ENCODE results near the gene CDH2. TPM values are rescaled to one million over a fixed set of nuclear protein-coding genes. Genes with fewer than 3 reads are reported as not detected.

CDH2 gene
- total RNA-seq, 1 experiment from 2014 or later: 15.0 TPM

DNA sequence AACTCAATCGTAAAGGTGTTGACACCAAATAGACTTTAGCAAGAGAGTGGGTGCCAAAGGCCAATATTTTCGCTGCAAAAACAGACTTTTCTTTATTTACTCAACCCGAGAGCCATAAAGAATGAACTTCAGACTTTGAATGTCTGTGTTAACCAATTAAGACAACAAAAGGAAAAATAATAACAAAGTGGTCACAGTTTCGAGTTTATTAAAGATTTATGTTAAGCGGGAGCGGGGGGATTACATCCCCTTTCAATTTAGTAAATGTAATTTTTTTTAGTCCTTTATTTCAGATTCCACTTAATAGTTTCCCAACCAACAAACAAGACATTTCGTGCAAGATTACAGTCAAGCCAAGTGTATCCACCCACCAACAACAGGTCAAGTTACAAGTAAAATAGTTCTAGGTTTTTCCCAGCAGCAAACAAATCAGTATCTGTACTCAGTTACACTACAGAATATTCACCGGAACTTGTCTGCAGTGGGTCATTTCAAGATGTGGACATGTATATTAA lies 9.0 kb downstream of the CDH2 start:
- H3K4me3 ChIP-seq (ENCODE audit: low read depth, low read length, poor library complexity, severe bottlenecking): no peak overlapping the region
- TF ChIP-seq EZH2 (IDR thresholded peaks at IDR 0.05; ENCODE audit: borderline replicate concordance, low read depth, low read length, poor library complexity, severe bottlenecking): no peak
- TF ChIP-seq, protein P1, sequence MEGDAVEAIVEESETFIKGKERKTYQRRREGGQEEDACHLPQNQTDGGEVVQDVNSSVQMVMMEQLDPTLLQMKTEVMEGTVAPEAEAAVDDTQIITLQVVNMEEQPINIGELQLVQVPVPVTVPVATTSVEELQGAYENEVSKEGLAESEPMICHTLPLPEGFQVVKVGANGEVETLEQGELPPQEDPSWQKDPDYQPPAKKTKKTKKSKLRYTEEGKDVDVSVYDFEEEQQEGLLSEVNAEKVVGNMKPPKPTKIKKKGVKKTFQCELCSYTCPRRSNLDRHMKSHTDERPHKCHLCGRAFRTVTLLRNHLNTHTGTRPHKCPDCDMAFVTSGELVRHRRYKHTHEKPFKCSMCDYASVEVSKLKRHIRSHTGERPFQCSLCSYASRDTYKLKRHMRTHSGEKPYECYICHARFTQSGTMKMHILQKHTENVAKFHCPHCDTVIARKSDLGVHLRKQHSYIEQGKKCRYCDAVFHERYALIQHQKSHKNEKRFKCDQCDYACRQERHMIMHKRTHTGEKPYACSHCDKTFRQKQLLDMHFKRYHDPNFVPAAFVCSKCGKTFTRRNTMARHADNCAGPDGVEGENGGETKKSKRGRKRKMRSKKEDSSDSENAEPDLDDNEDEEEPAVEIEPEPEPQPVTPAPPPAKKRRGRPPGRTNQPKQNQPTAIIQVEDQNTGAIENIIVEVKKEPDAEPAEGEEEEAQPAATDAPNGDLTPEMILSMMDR (conservative IDR thresholded peaks at IDR 0.05; ENCODE audit: low read depth, low read length): no peak
- no TSS peak for BruUV-seq (replicated peaks)
- no peak overlapping the region for H3K27ac ChIP-seq (ENCODE audit: low read depth, low read length, poor library complexity, severe bottlenecking)
- intact Hi-C loops (cut with micrococcal nuclease; ENCODE audit: unreplicated experiment): no loop called here
- no peak for DNase-seq (ENCODE audit: low spot score)
- ChIA-PET POLR2A (ENCODE audit: low non-redundant PET) (no interaction called here), CTCF (no interaction called here)
- no peaks in the 10 kb centered on the region for H3K4me1 ChIP-seq (ENCODE audit: insufficient read depth, low read length, poor library complexity, severe bottlenecking)
- peaks cover 10% of the 10 kb centered on the region for H3K27me3 ChIP-seq (replicated peaks; ENCODE audit: insufficient read depth, low read depth, low read length, poor library complexity)
- no peaks in the 10 kb centered on the region for H3K36me3 ChIP-seq (ENCODE audit: insufficient read depth, low read length, poor library complexity, severe bottlenecking)
- no peaks in the 10 kb centered on the region for H3K9me3 ChIP-seq (ENCODE audit: low read depth, low read length, poor library complexity, severe bottlenecking)

DNA sequence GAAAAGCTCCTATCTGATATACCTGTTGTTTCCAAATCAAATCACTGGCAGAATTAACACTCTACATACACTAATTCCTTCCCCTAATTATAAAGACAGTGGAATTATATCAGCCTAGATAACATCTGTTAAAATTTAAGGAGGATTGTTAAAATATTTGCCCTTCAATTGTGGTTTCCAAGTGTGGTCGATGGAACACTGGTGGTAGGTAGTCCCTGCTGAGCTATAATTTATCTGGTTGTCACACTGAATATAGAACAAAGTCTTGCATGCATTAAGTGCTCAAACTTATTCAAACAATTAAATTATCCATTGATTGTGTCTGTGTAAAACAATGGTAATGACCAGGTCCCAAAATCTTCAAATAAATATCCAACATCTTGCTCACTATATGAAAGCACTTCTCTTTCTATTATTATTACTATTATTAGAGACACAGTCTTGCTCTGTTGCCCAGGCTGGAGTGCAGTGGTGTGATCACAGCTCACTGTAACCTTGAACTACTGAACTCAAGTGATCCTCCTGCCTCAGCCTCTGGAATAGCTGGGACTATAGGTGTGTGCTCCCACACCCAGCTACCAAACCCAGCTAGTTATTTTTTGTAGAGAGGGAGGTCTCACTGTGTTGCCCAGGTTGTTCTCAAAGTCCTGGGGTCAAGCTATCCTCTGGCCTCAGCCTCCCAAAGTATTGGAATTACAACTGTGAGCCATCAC lies 12.0 kb downstream of the CDH2 start:
- ChIA-PET CTCF (no interaction called here), POLR2A (ENCODE audit: low non-redundant PET) (no interaction called here)
- Histone ChIP-seq H3K4me1 (ENCODE audit: insufficient read depth, low read length, poor library complexity, severe bottlenecking) (no peaks in the 10 kb centered on the region), H3K4me3 (ENCODE audit: low read depth, low read length, poor library complexity, severe bottlenecking) (no peak overlapping the region), H3K9me3 (ENCODE audit: low read depth, low read length, poor library complexity, severe bottlenecking) (no peaks in the 10 kb centered on the region), H3K36me3 (ENCODE audit: insufficient read depth, low read length, poor library complexity, severe bottlenecking) (no peaks in the 10 kb centered on the region), H3K27ac (ENCODE audit: low read depth, low read length, poor library complexity, severe bottlenecking) (no peak overlapping the region), H3K27me3 (replicated peaks; ENCODE audit: insufficient read depth, low read depth, low read length, poor library complexity) (peaks cover 6% of the 10 kb centered on the region)
- TF ChIP-seq EZH2 (IDR thresholded peaks at IDR 0.05; ENCODE audit: borderline replicate concordance, low read depth, low read length, poor library complexity, severe bottlenecking): no peak
- TF ChIP-seq, protein P1 (conservative IDR thresholded peaks at IDR 0.05; ENCODE audit: low read depth, low read length): no peak
- BruUV-seq (replicated peaks): no TSS peak
- intact Hi-C loops (cut with micrococcal nuclease; ENCODE audit: unreplicated experiment): no loop called here
- no peak for DNase-seq (ENCODE audit: low spot score)

DNA sequence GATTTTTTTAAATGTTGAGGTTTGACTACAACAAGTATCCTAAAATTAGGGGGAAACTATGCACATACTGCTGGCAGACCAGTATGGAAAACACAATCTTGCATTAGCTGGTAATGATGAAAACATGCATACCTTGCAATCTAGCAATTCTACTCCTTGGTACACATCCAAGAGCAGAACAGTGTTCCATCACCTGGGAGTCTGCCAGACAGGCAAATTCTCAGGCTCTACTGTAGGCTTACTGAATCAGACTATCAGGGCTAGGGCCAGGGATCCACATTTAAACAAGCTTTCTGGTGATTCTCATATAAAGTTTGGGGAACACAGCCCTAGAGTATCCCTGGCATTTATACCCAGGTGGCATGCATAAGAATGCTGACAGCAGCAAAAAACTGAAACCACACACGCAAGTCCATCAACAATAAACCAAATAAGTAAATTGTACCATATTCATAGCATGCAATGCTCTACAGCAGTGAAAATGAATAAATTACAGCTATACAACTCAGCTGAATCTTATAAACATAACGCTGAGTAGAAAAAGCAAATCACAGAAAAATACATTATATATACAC lies 13.6 kb downstream of the CDH2 start:
- no peak overlapping the region for H3K4me3 ChIP-seq (ENCODE audit: low read depth, low read length, poor library complexity, severe bottlenecking)
- BruUV-seq (replicated peaks): no TSS peak
- no peaks in the 10 kb centered on the region for H3K4me1 ChIP-seq (ENCODE audit: insufficient read depth, low read length, poor library complexity, severe bottlenecking)
- no peak overlapping the region for H3K27ac ChIP-seq (ENCODE audit: low read depth, low read length, poor library complexity, severe bottlenecking)
- POLR2A ChIA-PET (ENCODE audit: low non-redundant PET): no interaction called here
- intact Hi-C loops (cut with micrococcal nuclease; ENCODE audit: unreplicated experiment): no loop called here
- H3K27me3 ChIP-seq (replicated peaks; ENCODE audit: insufficient read depth, low read depth, low read length, poor library complexity): no peaks in the 10 kb centered on the region
- DNase-seq (ENCODE audit: low spot score): no peak
- CTCF ChIA-PET: no interaction called here
- H3K36me3 ChIP-seq (ENCODE audit: insufficient read depth, low read length, poor library complexity, severe bottlenecking): no peaks in the 10 kb centered on the region
- H3K9me3 ChIP-seq (ENCODE audit: low read depth, low read length, poor library complexity, severe bottlenecking): no peaks in the 10 kb centered on the region
- TF ChIP-seq, protein P1 (conservative IDR thresholded peaks at IDR 0.05; ENCODE audit: low read depth, low read length): no peak
- no peak for TF ChIP-seq EZH2 (IDR thresholded peaks at IDR 0.05; ENCODE audit: borderline replicate concordance, low read depth, low read length, poor library complexity, severe bottlenecking)

All from A673 (cell line).